Activated T-cell treated with anti-CD3 and anti-CD28 coated beads, Interleukin-2, amount 50 U/mL, for 4 hours (primary cell): ENCODE data around the gene NFE2L1. TPM values are rescaled to one million over a fixed set of nuclear protein-coding genes. Genes with fewer than 3 reads are reported as not detected.

Experiments
- ATAC-seq, 2 donors: fragments of 200-7000 bp; cut with Tn5 transposase; one replicate each; pipeline ENCODE4 v1.10.0; 2021
- DNase-seq: peaks from one replicate; pipeline ENCODE4 v3.0.0-alpha.2; 2020
- H3K27me3 Mint-ChIP-seq: one replicate; pipeline ENCODE4 v1.8.0; 2021; ENCODE audit warnings: low read depth, mixed read lengths
- H3K36me3 Mint-ChIP-seq: one replicate; pipeline ENCODE4 v1.8.0; 2022; ENCODE audit warnings: mixed read lengths; ENCODE audit not compliant: insufficient read depth
- H3K4me1 Mint-ChIP-seq: one replicate; pipeline ENCODE4 v1.8.0; 2021; ENCODE audit warnings: low read depth, mixed read lengths
- H3K4me3 Mint-ChIP-seq: one replicate; pipeline ENCODE4 v1.8.0; 2021; ENCODE audit warnings: mild to moderate bottlenecking, moderate library complexity, mixed read lengths
- H3K9me3 Mint-ChIP-seq: one replicate; pipeline ENCODE4 v1.8.0; 2021; ENCODE audit warnings: mixed read lengths
- total RNA-seq, 3 donors: library from RNA; stranded (reverse); gene quantifications; one replicate each; pipeline ENCODE4 v1.2.1, GENCODE V29; 2021

NFE2L1 gene
- total RNA-seq, 3 donors from 2014 or later, result 93.1 to 123 (median 109) TPM

- Mint-ChIP-seq H3K4me3 (peak overlapping the region; percentile 92), H3K4me1 (peaks cover 57% of the 10 kb centered on the region), H3K9me3 (no peaks in the 10 kb centered on the region), H3K36me3 (peaks cover 22% of the 10 kb centered on the region), H3K27me3 (no peaks in the 10 kb centered on the region)
- DNase-seq, result no peak
- ATAC-seq, result peak; percentile 30 to 35
Observed at GRCh38 chr17:48048384-48049126, 396 bp downstream of the NFE2L1 start.

- peak overlapping the region; percentile 48 for H3K4me3 Mint-ChIP-seq
- peaks cover 34% of the 10 kb centered on the region for H3K36me3 Mint-ChIP-seq
- ATAC-seq (no peak), DNase-seq (no peak)
- no peaks in the 10 kb centered on the region for H3K9me3 Mint-ChIP-seq
- no peaks in the 10 kb centered on the region for H3K27me3 Mint-ChIP-seq
- peaks cover 70% of the 10 kb centered on the region for H3K4me1 Mint-ChIP-seq
Observed at GRCh38 chr17:48051283-48051682, 3.1 kb downstream of the NFE2L1 start.

GRCh38 chr17:48051706-48052486 lies 3.7 kb downstream of the NFE2L1 start:
- Mint-ChIP-seq H3K9me3 (no peaks in the 10 kb centered on the region), H3K36me3 (peaks cover 39% of the 10 kb centered on the region), H3K4me1 (peaks cover 69% of the 10 kb centered on the region), H3K27me3 (no peaks in the 10 kb centered on the region), H3K4me3 (peak overlapping the region; percentile 48)
- DNase-seq, result no peak
- no peak for ATAC-seq

- no peaks in the 10 kb centered on the region for H3K9me3 Mint-ChIP-seq
- H3K4me3 Mint-ChIP-seq, result no peak overlapping the region
- peaks cover 41% of the 10 kb centered on the region for H3K36me3 Mint-ChIP-seq
- H3K4me1 Mint-ChIP-seq, result peaks cover 65% of the 10 kb centered on the region
- no peak for DNase-seq
- no peak for ATAC-seq
- H3K27me3 Mint-ChIP-seq, result no peaks in the 10 kb centered on the region
Observed at GRCh38 chr17:48052956-48053757, 5.0 kb downstream of the NFE2L1 start.

- Mint-ChIP-seq H3K4me1 (peaks cover 65% of the 10 kb centered on the region), H3K27me3 (no peaks in the 10 kb centered on the region), H3K4me3 (no peak overlapping the region), H3K9me3 (no peaks in the 10 kb centered on the region), H3K36me3 (peaks cover 48% of the 10 kb centered on the region)
- no peak for DNase-seq
- no peak for ATAC-seq
Observed at GRCh38 chr17:48053758-48054237, 5.6 kb downstream of the NFE2L1 start.

- no peaks in the 10 kb centered on the region for H3K27me3 Mint-ChIP-seq
- H3K36me3 Mint-ChIP-seq, result peaks cover 55% of the 10 kb centered on the region
- ATAC-seq (no peak), DNase-seq (no peak)
- no peaks in the 10 kb centered on the region for H3K9me3 Mint-ChIP-seq
- H3K4me3 Mint-ChIP-seq, result peak overlapping the region; percentile 42
- H3K4me1 Mint-ChIP-seq, result peaks cover 62% of the 10 kb centered on the region
Observed at GRCh38 chr17:48054238-48055185, 6.4 kb downstream of the NFE2L1 start.

- H3K4me1 Mint-ChIP-seq, result peaks cover 52% of the 10 kb centered on the region
- H3K36me3 Mint-ChIP-seq, result peaks cover 57% of the 10 kb centered on the region
- ATAC-seq (peak; percentile 67 to 82), DNase-seq (no peak)
- no peaks in the 10 kb centered on the region for H3K9me3 Mint-ChIP-seq
- peak overlapping the region; percentile 42 for H3K4me3 Mint-ChIP-seq
- no peaks in the 10 kb centered on the region for H3K27me3 Mint-ChIP-seq
Observed at GRCh38 chr17:48055531-48056245, 7.5 kb downstream of the NFE2L1 start.

- Mint-ChIP-seq H3K4me1 (peaks cover 47% of the 10 kb centered on the region), H3K36me3 (peaks cover 56% of the 10 kb centered on the region), H3K4me3 (peak overlapping the region; percentile 42), H3K27me3 (no peaks in the 10 kb centered on the region), H3K9me3 (no peaks in the 10 kb centered on the region)
- ATAC-seq, result no peak
- DNase-seq, result no peak
Observed at GRCh38 chr17:48056246-48056745, 8.1 kb downstream of the NFE2L1 start.

- ATAC-seq (no peak), DNase-seq (no peak)
- H3K36me3 Mint-ChIP-seq, result peaks cover 54% of the 10 kb centered on the region
- no peaks in the 10 kb centered on the region for H3K27me3 Mint-ChIP-seq
- no peaks in the 10 kb centered on the region for H3K9me3 Mint-ChIP-seq
- H3K4me1 Mint-ChIP-seq, result peaks cover 41% of the 10 kb centered on the region
- no peak overlapping the region for H3K4me3 Mint-ChIP-seq
Observed at GRCh38 chr17:48056879-48057278, 8.7 kb downstream of the NFE2L1 start.

- H3K9me3 Mint-ChIP-seq, result no peaks in the 10 kb centered on the region
- peaks cover 54% of the 10 kb centered on the region for H3K36me3 Mint-ChIP-seq
- peaks cover 34% of the 10 kb centered on the region for H3K4me1 Mint-ChIP-seq
- DNase-seq (no peak), ATAC-seq (no peak)
- H3K27me3 Mint-ChIP-seq, result no peaks in the 10 kb centered on the region
- no peak overlapping the region for H3K4me3 Mint-ChIP-seq
Observed at GRCh38 chr17:48057626-48058025, 9.5 kb downstream of the NFE2L1 start.

- H3K4me3 Mint-ChIP-seq, result no peak overlapping the region
- no peaks in the 10 kb centered on the region for H3K27me3 Mint-ChIP-seq
- ATAC-seq, result no peak
- peaks cover 25% of the 10 kb centered on the region for H3K4me1 Mint-ChIP-seq
- H3K36me3 Mint-ChIP-seq, result peaks cover 48% of the 10 kb centered on the region
- DNase-seq, result no peak
- H3K9me3 Mint-ChIP-seq, result no peaks in the 10 kb centered on the region
Observed at GRCh38 chr17:48058393-48059124, 10.4 kb downstream of the NFE2L1 start.

- Mint-ChIP-seq H3K9me3 (no peaks in the 10 kb centered on the region), H3K27me3 (no peaks in the 10 kb centered on the region), H3K4me3 (no peak overlapping the region), H3K4me1 (peaks cover 21% of the 10 kb centered on the region), H3K36me3 (peaks cover 48% of the 10 kb centered on the region)
- no peak for DNase-seq
- no peak for ATAC-seq
Observed at GRCh38 chr17:48059125-48059668, 11.0 kb downstream of the NFE2L1 start.
